ENCODE data around the gene XPO1.

The XPO1 gene

DNA sequence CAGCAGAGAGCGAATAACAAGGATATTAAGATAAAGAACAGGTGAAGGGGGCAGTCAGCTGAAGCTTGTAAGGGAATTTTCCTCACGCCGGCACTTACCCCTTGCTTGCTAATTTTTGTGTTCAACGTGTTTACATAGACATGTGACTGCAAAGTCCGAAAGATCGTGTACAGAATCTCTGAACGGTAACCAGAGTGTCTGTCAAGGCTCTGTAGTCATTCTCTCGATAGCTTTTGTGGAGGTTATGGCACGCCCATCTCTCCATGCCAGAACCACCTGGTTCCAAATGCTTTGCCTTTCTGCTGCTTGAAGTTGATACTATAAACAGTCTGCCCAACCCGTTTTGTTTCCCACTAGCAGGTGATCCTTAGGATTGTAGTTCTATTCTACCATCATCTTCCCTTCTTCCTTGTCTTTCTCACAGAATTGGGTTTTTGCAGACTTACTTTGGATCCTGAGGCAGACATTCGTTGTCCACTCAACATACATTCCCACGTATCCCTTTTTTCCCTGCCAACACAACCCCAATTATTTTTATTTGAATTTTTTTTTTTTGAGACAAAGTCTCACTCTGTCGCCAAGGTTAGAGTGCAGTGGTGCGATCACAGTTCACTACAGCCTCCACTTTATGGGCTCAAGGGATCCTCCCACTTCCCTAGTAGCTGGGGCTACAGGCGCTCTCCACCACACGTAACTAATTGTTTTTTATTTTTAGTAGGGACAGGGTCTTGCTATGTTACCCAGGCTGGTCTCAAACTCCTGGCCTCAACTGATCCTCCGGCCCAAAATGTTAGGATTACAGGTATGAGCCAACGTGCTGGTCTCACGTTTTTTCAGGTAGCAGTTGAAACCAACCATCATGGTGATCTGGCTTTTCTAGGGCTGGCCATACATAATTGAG, 66.0 kb downstream of the XPO1 start:
- Histone ChIP-seq H3K36me3 (ENCODE audit: insufficient read depth) (no peaks in the 10 kb centered on the region), H3K4me3 (IDR thresholded peaks at IDR 0.05; ENCODE audit: insufficient read depth, low read depth, low read length) (peak overlapping the region; percentile 91), H3K4me2 (peak overlapping the region; percentile 66), H4K20me1 (ENCODE audit: insufficient read depth) (no peaks in the 10 kb centered on the region), H3K4me1 (ENCODE audit: low read depth, poor library complexity, severe bottlenecking) (peaks cover 29% of the 10 kb centered on the region), H3K79me2 (ENCODE audit: insufficient read depth, low read depth) (peaks cover 50% of the 10 kb centered on the region), H2AFZ (ENCODE audit: low read depth) (peak overlapping the region; percentile 97), H3K27ac (peak overlapping the region; percentile 93), H3K9ac (peak overlapping the region; percentile 97), H3K27me3 (ENCODE audit: insufficient read depth, low read depth) (no peaks in the 10 kb centered on the region)
- TF ChIP-seq, protein P1, sequence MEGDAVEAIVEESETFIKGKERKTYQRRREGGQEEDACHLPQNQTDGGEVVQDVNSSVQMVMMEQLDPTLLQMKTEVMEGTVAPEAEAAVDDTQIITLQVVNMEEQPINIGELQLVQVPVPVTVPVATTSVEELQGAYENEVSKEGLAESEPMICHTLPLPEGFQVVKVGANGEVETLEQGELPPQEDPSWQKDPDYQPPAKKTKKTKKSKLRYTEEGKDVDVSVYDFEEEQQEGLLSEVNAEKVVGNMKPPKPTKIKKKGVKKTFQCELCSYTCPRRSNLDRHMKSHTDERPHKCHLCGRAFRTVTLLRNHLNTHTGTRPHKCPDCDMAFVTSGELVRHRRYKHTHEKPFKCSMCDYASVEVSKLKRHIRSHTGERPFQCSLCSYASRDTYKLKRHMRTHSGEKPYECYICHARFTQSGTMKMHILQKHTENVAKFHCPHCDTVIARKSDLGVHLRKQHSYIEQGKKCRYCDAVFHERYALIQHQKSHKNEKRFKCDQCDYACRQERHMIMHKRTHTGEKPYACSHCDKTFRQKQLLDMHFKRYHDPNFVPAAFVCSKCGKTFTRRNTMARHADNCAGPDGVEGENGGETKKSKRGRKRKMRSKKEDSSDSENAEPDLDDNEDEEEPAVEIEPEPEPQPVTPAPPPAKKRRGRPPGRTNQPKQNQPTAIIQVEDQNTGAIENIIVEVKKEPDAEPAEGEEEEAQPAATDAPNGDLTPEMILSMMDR (conservative IDR thresholded peaks at IDR 0.05; ENCODE audit: low read depth, low read length): no peak

DNA sequence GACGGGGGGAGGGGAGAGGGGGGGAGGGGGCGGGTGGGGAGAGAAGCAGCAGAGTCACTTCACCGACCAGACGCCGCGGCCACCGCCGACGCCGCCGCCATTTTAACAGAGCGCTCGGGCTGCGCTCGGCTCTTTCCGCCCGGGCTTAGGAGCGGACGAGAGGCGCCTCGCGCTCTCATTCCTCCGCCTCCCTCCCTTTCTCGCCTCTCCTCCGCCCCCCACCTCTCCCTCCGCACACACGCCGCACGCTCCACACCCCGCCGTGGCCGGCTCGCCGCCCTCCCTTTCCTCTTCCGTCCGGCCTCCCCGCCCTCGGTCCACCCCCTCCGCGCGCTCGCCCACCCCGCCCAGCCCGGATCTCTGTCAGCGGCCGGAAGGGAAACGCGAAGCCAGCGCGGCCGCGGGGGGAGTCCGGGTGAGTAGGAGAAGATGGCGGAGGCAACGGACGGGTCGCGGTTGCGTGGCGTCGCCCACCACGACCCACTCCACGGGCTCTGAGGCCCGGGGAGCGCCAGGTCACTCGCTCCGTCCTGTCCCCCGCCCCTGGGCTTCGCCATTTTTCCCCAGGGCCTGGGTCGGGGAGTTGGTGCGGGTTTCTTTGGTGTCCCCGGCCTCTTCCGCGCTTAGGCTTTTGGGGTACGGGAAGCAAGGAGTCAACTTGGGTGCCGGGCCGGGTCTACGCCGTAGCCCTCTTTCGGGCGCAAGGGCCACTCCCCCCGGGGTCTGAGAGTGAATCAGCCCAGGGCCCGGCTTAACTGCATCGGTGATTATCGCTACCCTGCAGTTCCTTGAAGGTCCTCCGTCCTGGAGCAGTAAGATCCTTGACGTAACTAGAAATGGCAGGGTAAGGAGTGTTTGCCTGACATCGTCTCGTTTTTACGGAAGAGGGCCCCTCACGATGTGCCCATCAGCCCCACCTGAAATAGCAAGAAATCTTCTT, 66.9 kb downstream of the XPO1 start, which contains the start of gene USP34:
USP34 (minus strand) TSS at position 123 of the 940 bp plus-strand sequence. CDS start 395 bp downstream, outside the sequence.
- peaks cover 59% of the 10 kb centered on the region for H3K79me2 ChIP-seq (ENCODE audit: insufficient read depth, low read depth)
- no peaks in the 10 kb centered on the region for H3K27me3 ChIP-seq (ENCODE audit: insufficient read depth, low read depth)
- H3K4me3 ChIP-seq (IDR thresholded peaks at IDR 0.05; ENCODE audit: insufficient read depth, low read depth, low read length): peak within 1 kb of the TSS; percentile 91
- peak within 1 kb of the TSS; percentile 97 for H3K9ac ChIP-seq
- H3K27ac ChIP-seq: peak within 1 kb of the TSS; percentile 93
- TF ChIP-seq, protein P1 (conservative IDR thresholded peaks at IDR 0.05; ENCODE audit: low read depth, low read length): no peak
- H3K36me3 ChIP-seq (ENCODE audit: insufficient read depth): no peaks in the 10 kb centered on the region
- H2AFZ ChIP-seq (ENCODE audit: low read depth): peak within 1 kb of the TSS; percentile 97
- peaks cover 29% of the 10 kb centered on the region for H3K4me1 ChIP-seq (ENCODE audit: low read depth, poor library complexity, severe bottlenecking)
- peak within 1 kb of the TSS; percentile 85 for H3K4me2 ChIP-seq
- no peaks in the 10 kb centered on the region for H4K20me1 ChIP-seq (ENCODE audit: insufficient read depth)

DNA sequence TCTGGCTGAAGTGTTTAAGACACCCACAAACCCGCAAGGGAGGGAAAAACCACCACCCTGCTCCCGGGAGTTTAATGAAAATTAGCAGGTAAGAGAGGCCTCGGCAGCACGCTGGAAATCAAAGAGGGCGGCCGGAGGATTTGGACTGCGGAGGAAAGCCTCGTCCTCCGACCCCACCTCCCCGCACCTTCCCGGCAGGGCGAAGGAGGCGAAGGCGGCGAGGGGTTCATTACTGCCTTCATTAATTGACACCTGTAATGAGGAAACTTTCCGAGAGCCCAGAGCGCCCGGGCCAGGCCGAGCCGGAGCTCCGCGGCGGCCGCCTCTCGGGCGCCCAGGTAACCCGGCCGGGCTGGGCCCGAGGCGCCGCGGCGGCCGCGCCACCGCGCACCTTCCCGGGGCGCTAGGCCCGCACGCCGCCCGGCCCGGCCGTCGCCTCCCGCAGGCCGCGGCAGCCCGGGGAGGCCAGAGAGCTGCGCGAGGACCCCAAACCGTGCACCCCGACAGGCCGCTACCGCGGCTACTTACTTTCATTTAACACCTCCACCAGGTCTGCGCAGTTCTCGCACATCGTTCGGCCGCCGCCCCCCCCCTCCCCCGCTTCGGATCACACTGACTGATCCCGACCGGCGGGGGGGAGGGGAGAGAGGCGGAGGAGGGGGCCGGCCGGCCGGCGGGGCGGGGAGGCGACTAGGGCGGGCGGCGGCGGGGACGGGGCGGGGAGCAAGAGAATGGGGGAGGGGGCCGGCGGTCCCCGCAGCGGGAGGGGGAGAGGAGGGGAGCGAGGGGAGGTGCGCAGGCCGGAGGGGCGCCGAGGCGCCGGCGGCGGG, 67.8 kb downstream of the XPO1 start:
- H3K4me1 ChIP-seq (ENCODE audit: low read depth, poor library complexity, severe bottlenecking): peaks cover 29% of the 10 kb centered on the region
- H4K20me1 ChIP-seq (ENCODE audit: insufficient read depth): no peaks in the 10 kb centered on the region

More for the DNA sequence above, 67.8 kb downstream of the XPO1 start:
- Histone ChIP-seq H3K9ac (peak overlapping the region; percentile 82), H3K36me3 (ENCODE audit: insufficient read depth) (no peaks in the 10 kb centered on the region), H2AFZ (ENCODE audit: low read depth) (peak overlapping the region; percentile 32; the same call in 1 of the 2 replicates), H3K79me2 (ENCODE audit: insufficient read depth, low read depth) (peaks cover 68% of the 10 kb centered on the region), H3K27ac (peak overlapping the region; percentile 80), H3K4me2 (peak overlapping the region; percentile 85), H3K27me3 (ENCODE audit: insufficient read depth, low read depth) (no peaks in the 10 kb centered on the region), H3K4me3 (IDR thresholded peaks at IDR 0.05; ENCODE audit: insufficient read depth, low read depth, low read length) (peak overlapping the region; percentile 91)
- TF ChIP-seq, protein P1 (conservative IDR thresholded peaks at IDR 0.05; ENCODE audit: low read depth, low read length): no peak

All from KMS-11 (cell line).